ENCODE results near the gene SLC6A5.

The SLC6A5 gene

DNA sequence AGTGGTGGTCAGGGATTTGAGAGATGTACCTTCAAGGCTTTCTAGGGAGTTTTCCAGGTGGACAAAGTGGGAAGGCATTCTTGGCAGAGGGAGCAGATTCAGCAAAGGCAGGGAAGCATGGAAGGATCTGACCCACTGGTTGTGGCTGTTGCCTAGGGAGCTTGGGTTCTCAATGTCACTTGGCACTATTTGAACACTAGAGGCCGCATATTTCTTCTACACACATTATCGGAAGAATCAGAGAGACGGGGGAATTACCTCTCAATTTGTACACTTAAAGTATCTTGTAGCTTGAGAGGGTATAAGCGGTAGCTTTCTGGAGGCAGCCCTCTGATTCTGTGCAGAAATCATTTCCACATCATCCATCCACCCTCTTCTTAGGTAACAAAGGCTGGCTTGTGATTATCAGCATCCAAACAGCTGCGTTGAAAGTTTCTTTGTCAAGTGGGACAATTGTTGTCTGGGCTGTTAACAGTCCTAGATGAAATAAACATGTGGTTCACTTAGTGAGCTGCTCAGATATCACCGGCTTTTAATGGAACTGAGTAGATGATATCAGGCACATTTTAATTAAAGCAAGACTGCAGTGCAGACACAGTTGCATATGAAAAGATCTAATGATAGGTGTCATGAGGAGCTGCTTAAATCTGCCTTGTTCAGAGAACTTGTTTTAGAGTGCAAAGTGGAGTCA, 72.6 kb downstream of the SLC6A5 start:
- peak; percentile 52 to 65 for DNase-seq

DNA sequence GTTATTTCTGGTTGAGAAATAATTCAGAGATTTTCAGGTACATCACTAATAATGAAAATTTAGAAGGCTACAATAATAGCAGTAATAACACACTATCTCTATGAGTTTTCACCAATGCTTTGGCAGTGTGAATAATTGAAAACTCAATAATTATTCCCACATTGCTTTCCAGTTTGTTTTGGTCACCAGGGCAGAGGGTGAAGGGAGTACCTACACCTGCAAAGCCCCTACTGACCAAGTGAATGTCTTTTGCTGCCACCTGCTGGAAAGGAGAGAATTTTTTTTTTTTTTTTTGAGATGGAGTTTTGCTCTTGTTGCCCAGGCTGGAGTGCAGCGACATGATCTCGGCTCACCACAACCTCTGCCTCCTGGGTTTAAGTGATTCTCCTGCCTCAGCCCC, 73.2 kb downstream of the SLC6A5 start:
- DNase-seq = peak in 1 of 2 experiments; percentile 1

DNA sequence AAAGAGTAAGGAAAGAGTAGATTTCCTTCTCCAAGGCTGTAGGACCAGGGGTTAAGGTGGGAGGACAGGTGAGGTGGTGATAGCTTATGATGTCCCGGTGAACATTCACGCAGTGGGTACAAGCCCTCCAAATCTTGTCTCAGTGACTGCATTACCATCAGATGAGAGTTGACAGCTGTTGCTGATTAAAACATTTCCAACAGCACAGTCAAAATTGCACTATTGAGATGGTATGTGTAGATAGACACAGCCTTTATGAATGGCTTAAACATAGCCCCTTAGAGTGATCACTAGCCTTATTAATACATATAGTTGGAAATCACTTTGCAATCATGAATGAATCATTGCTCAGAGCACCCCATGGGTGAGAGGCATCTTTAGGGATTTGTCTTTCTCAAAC, 77.2 kb downstream of the SLC6A5 start:
- no peak for DNase-seq

DNA sequence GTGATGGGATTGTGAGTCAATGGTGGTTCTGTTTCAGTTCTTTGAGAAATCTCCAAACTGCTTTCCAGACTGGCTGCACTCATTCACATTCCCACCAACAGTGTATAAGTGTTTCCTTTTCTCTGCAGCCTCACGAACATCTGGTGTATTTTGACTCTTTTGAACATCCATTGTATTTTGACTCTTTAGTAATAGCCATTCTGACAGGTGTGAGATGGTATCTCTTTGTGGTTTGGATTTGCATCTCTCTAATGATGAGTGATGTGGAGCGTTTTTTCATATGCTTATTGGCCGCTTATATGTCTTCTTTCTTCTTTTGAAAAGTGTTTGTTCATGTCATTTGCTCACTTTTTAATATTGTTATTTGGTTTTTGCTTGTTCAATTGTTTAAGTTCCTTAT, 89.4 kb downstream of the SLC6A5 start:
- no peak for DNase-seq

DNA sequence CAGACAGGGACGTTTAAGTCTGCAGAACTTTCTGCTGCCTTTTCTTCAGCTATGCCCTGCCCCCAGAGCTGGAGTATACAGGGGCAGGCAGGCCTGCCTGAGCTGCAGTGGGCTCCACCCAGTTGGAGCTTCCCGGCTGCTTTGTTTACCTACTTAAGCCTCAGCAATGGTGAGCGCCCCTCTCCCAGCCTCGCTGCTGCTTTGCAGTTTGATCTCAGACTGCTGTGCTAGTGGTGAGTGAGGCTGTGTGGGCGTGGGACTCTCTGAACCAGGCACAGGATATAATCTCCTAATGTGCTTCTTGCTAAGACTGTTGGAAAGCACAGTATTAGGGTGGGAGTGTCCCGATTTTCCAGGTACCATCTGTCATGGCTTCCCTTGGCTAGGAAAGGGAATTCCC, 108.5 kb downstream of the SLC6A5 start:
- DNase-seq = no peak

Data from Kasumi-1 (cell line).